Activated CD8-positive, alpha-beta T cell treated with anti-CD3 and anti-CD28 coated beads for 36 hours (primary cell): ENCODE measurements around the gene C1orf159. TPM values are rescaled to one million over a fixed set of nuclear protein-coding genes. Genes with fewer than 3 reads are reported as not detected.

Source experiments
- ATAC-seq: fragments of 200-7000 bp; cut with Tn5 transposase; one replicate; pipeline ENCODE4 v1.10.0; 2021; ENCODE audit warnings: mild to moderate bottlenecking, moderate library complexity
- CTCF ChIA-PET: fragments of 350-600 bp; sonication (Branson Sonifier 250); formaldehyde crosslinking; loops from one replicate; lab custom pipeline; 2021; ENCODE audit warnings: antibody characterized with exemption; lab: Charles Lee
- POLR2A ChIA-PET: fragments of 350-600 bp; sonication (Branson Sonifier 250); formaldehyde crosslinking; loops from one replicate; lab custom pipeline; 2021; ENCODE audit warnings: antibody characterized with exemption; lab: Charles Lee
- DNase-seq: peaks from one replicate; pipeline ENCODE4 v3.0.0-alpha.2; 2020
- H3K27ac Mint-ChIP-seq: one replicate; pipeline ENCODE4 v1.8.0; 2021; ENCODE audit warnings: mild to moderate bottlenecking, mixed read lengths
- H3K27me3 Mint-ChIP-seq: one replicate; pipeline ENCODE4 v1.8.0; 2021; ENCODE audit warnings: mixed read lengths
- H3K36me3 Mint-ChIP-seq: one replicate; pipeline ENCODE4 v1.8.0; 2021; ENCODE audit warnings: low read depth, mixed read lengths
- H3K4me1 Mint-ChIP-seq: one replicate; pipeline ENCODE4 v1.8.0; 2021; ENCODE audit warnings: low read depth, mixed read lengths
- H3K4me3 Mint-ChIP-seq: one replicate; pipeline ENCODE4 v1.8.0; 2021; ENCODE audit warnings: mild to moderate bottlenecking, moderate library complexity, mixed read lengths
- H3K9me3 Mint-ChIP-seq: one replicate; pipeline ENCODE4 v1.8.0; 2021; ENCODE audit warnings: mixed read lengths
- CTCF ChIP-seq: fragments of 200-600 bp; IDR thresholded peaks from one replicate; pipeline ENCODE4 v1.8.0; 2022; ENCODE audit warnings: antibody characterized with exemption, mild to moderate bottlenecking
- intact Hi-C: fragments of 100-400 bp; cut with micrococcal nuclease; formaldehyde crosslinking; loops from one replicate; pipeline ENCODE4 v1.10.0; 2022
- total RNA-seq, 2 experiments: library from RNA; stranded (reverse); gene quantifications; one replicate each; pipeline ENCODE4 v1.2.3, GENCODE V29; 2021

The C1orf159 gene
- total RNA-seq = 10 to 100 TPM; 17.5 to 20.3 TPM

GRCh38 chr1:1115786-1116700, at the start of gene C1orf159:
Gene C1orf159 (minus strand): TSS chr1:1116089. CDS start chr1:1091543, 24,546 bp downstream.
- intact Hi-C loops = no loop called here
- CTCF ChIA-PET = interaction anchor here (1.0 to 5.1 kb wide), 5 partner anchors 14 to 175 kb away, joined by 3 to 25 read pairs (median 3); no protein-coding TSS in a partner anchor
- Mint-ChIP-seq H3K9me3 (peaks cover 9% of the 10 kb centered on the region), H3K4me1 (peaks cover 22% of the 10 kb centered on the region), H3K4me3 (peak within 1 kb of the TSS; percentile 76), H3K27ac (peak within 1 kb of the TSS; percentile 86), H3K36me3 (peaks cover 30% of the 10 kb centered on the region), H3K27me3 (peaks cover 7% of the 10 kb centered on the region)
- DNase-seq (peak; percentile 99), ATAC-seq (peak; percentile 94)
- no peak for TF ChIP-seq CTCF
- POLR2A ChIA-PET = interaction anchor here (0.7 to 1.4 kb wide), 2 partner anchors 12 to 239 kb away, joined by 3 read pairs; no protein-coding TSS in a partner anchor

- ChIA-PET CTCF (no interaction called here), POLR2A (interaction anchor here (1.3 kb wide), 1 partner anchor 40 kb away, joined by 3 read pairs; no protein-coding TSS in a partner anchor)
- H3K27ac Mint-ChIP-seq = no peak overlapping the region
- DNase-seq (no peak), ATAC-seq (no peak)
- H3K36me3 Mint-ChIP-seq = no peaks in the 10 kb centered on the region
- intact Hi-C loops = no loop called here
- no peak for TF ChIP-seq CTCF
- H3K9me3 Mint-ChIP-seq = no peaks in the 10 kb centered on the region
- peaks cover 6% of the 10 kb centered on the region for H3K4me1 Mint-ChIP-seq
- no peak overlapping the region for H3K4me3 Mint-ChIP-seq
- peaks cover 4% of the 10 kb centered on the region for H3K27me3 Mint-ChIP-seq
Observed at GRCh38 chr1:1165485-1165884, 49.6 kb upstream of the C1orf159 start.

- ATAC-seq = no peak
- Mint-ChIP-seq H3K4me3 (no peak overlapping the region), H3K27me3 (peaks cover under 1% of the 10 kb centered on the region), H3K36me3 (no peaks in the 10 kb centered on the region), H3K4me1 (peaks cover 2% of the 10 kb centered on the region), H3K9me3 (no peaks in the 10 kb centered on the region), H3K27ac (no peak overlapping the region)
- no peak for DNase-seq
- ChIA-PET POLR2A (interaction anchor here (1.3 kb wide), 1 partner anchor 41 kb away, joined by 3 read pairs; no protein-coding TSS in a partner anchor), CTCF (no interaction called here)
- TF ChIP-seq CTCF = no peak
- intact Hi-C loops = no loop called here
Observed at GRCh38 chr1:1164701-1165451, 49.0 kb upstream of the C1orf159 start.

DNA sequence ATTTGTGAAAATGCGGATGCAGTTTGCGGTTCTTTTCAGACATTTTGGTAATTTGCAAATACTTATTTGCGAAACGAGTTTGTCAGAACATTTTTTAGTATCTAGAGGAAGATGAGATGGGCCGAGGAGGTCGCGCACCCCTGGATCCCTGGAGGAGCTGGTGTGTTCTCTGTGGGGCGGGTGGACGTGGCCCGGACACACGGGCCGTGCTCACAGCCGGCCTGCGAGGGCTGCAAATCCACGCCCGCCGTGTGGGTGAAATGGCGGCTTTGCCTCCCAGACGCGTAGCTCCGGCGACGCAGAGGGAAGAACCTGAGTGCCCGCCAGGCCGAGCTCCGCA, 48.4 kb upstream of the C1orf159 start:
- Mint-ChIP-seq H3K27me3 (no peaks in the 10 kb centered on the region), H3K27ac (no peak overlapping the region), H3K4me3 (no peak overlapping the region), H3K4me1 (no peaks in the 10 kb centered on the region), H3K36me3 (no peaks in the 10 kb centered on the region), H3K9me3 (no peaks in the 10 kb centered on the region)
- no peak for DNase-seq
- no peak for ATAC-seq
- intact Hi-C loops = no loop called here
- ChIA-PET CTCF (no interaction called here), POLR2A (no interaction called here)
- no peak for TF ChIP-seq CTCF
